Pancreas (tissue), 10 donors: ENCODE measurements around the gene PABPN1L. TPM values are rescaled to one million over a fixed set of nuclear protein-coding genes. Genes with fewer than 3 reads are reported as not detected.

Experiments
- ATAC-seq, 4 donors: fragments of 200-7000 bp; cut with Tn5 transposase; one replicate each; pipeline versions ENCODE4 v1.8.0 to v1.9.1; 2020; ENCODE audit warnings: mild to moderate bottlenecking in 4 of 4, moderate library complexity in 4 of 4
- DNase-seq, 6 donors: peaks; one replicate each; pipeline ENCODE4 v3.0.0-alpha.2; 2020
- FAIRE-seq: peaks from 2 replicates; lab custom pipeline; 2012; peaks lifted over from hg19 to GRCh38; lab: Jason Lieb, UNC
- H3K27ac ChIP-seq, 4 donors: fragments of 200-600 bp; sonication (generic); 1 replicate in 3 of 4; 2 replicates in 1 of 4; pipeline versions ENCODE4 v1.5.0 to v1.8.0; 2020
- H3K27me3 ChIP-seq, 4 donors: fragments of 200-600 bp; one replicate each; pipeline ENCODE4 v1.8.0; 2021
- H3K36me3 ChIP-seq, 3 donors: fragments of 200-600 bp; sonication (generic) in 1 of 3; one replicate each; pipeline versions ENCODE4 v1.5.0 to v1.8.0; 2020 to 2021
- H3K4me1 ChIP-seq, 3 donors: fragments of 200-600 bp; one replicate each; pipeline ENCODE4 v1.8.0; 2021
- H3K4me3 ChIP-seq, 4 donors: fragments of 200-600 bp; sonication (generic) in 2 of 4; one replicate each; pipeline versions ENCODE4 v1.5.0 to v1.8.0; 2020 to 2021
- H3K9me3 ChIP-seq, 4 donors: fragments of 200-600 bp; one replicate each; pipeline ENCODE4 v1.8.0; 2021
- WGBS, 2 donors: extraction: QIAGEN DNeasy Blood & Tissue Kit; methylation state at CpG; one replicate each; pipeline ENCODE4 v1.1.7; 2013; 5-methylcytosine and 5-hydroxymethylcytosine counted together
- intact Hi-C, 3 donors: fragments of 100-400 bp; cut with DNase I; formaldehyde crosslinking; loops; one replicate each; pipeline versions ENCODE4 v1.11.1 to v1.14.2; 2022
- polyA plus RNA-seq, 2 donors: library from polyadenylated mRNA; stranded (reverse); fragments of 200-250 nt; gene quantifications; one replicate each; pipeline ENCODE4 v1.2.3, GENCODE V29; 2013
- total RNA-seq, 6 donors: library from RNA; stranded (reverse); fragmentation: NEBNext Ultra II Directional in 4 of 6; extraction: Animal tissue kit (Norgen Biotek cat#: 25700) in 4 of 6; gene quantifications; one replicate each; pipeline versions ENCODE4 v1.2.1 to v1.2.4, GENCODE V29; 2021 to 2023
- TF ChIP-seq, protein P1 (sequence below), 4 donors: fragments of 200-600 bp; sonication (generic) in 3 of 4; IDR thresholded peaks; one replicate each; pipeline versions ENCODE4 v1.5.0 to v1.8.0; 2021; ENCODE audit warnings: antibody characterized with exemption in 4 of 4
- donor health status: healthy with polysubstance abuse.
- donor health status: DM: no; HTN: no; CAD: no; lungs with moderate emphysema.
- donor health status: DM: no; HTN: no; CAD: no.
- donor health status: control.
- donor health status: control.
- donor health status: Bipolar disorder and iron deficiency.
- donor health status: DM: yes; HTN: yes; CAD: no.
- donor health status: DM: no; HTN: no; CAD: no.
- donor health status: DM: no; HTN: no; CAD: no.
- donor health status: DM: yes; HTN: yes; CAD: no.

PABPN1L gene
- total and polyA plus RNA-seq, 8 donors, result 0.23 to 0.65 (median 0.35) TPM; not detected in 3

- Histone ChIP-seq H3K4me1 (no peaks in the 10 kb centered on the region), H3K4me3 (no peak overlapping the region), H3K36me3 (no peaks in the 10 kb centered on the region), H3K27ac (no peak overlapping the region), H3K9me3 (no peaks in the 10 kb centered on the region), H3K27me3 (no peaks in the 10 kb centered on the region)
- intact Hi-C loops, result no loop called here
- TF ChIP-seq, protein P1, sequence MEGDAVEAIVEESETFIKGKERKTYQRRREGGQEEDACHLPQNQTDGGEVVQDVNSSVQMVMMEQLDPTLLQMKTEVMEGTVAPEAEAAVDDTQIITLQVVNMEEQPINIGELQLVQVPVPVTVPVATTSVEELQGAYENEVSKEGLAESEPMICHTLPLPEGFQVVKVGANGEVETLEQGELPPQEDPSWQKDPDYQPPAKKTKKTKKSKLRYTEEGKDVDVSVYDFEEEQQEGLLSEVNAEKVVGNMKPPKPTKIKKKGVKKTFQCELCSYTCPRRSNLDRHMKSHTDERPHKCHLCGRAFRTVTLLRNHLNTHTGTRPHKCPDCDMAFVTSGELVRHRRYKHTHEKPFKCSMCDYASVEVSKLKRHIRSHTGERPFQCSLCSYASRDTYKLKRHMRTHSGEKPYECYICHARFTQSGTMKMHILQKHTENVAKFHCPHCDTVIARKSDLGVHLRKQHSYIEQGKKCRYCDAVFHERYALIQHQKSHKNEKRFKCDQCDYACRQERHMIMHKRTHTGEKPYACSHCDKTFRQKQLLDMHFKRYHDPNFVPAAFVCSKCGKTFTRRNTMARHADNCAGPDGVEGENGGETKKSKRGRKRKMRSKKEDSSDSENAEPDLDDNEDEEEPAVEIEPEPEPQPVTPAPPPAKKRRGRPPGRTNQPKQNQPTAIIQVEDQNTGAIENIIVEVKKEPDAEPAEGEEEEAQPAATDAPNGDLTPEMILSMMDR (IDR thresholded peaks at IDR 0.05), result no peak
- DNase-seq (peak in 1 of 6 donors; percentile 44), ATAC-seq (no peak), FAIRE-seq (no peak)
- 93% methylated on average over 20 of the region's 20 CpGs for WGBS, 2 donors
Measured at GRCh38 chr16:88843256-88843655, 23.2 kb downstream of the PABPN1L start.

- Histone ChIP-seq H3K4me1 (no peaks in the 10 kb centered on the region), H3K36me3 (no peaks in the 10 kb centered on the region), H3K4me3 (no peak overlapping the region), H3K9me3 (no peaks in the 10 kb centered on the region), H3K27ac (no peak overlapping the region), H3K27me3 (no peaks in the 10 kb centered on the region)
- intact Hi-C loops, result no loop called here
- FAIRE-seq, result no peak
- 94 to 95% methylated on average over 25 of the region's 25 CpGs for WGBS, 2 donors
- no peak for ATAC-seq
- DNase-seq, result peak in 1 of 6 donors; percentile 47
- TF ChIP-seq, protein P1 (IDR thresholded peaks at IDR 0.05), result no peak
Measured at GRCh38 chr16:88842806-88843205, 23.7 kb downstream of the PABPN1L start.

GRCh38 chr16:88842308-88842756 lies 24.1 kb downstream of the PABPN1L start:
- H3K27ac ChIP-seq, result no peak overlapping the region
- no peak for ATAC-seq
- no peak overlapping the region for H3K4me3 ChIP-seq
- intact Hi-C loops, result no loop called here
- H3K9me3 ChIP-seq, result no peaks in the 10 kb centered on the region
- H3K4me1 ChIP-seq, result no peaks in the 10 kb centered on the region
- 91 to 92% methylated on average over 15 of the region's 15 CpGs for WGBS, 2 donors
- peak in 1 of 6 donors; percentile 57 for DNase-seq
- TF ChIP-seq, protein P1 (IDR thresholded peaks at IDR 0.05), result no peak
- no peak for FAIRE-seq
- no peaks in the 10 kb centered on the region for H3K27me3 ChIP-seq
- no peaks in the 10 kb centered on the region for H3K36me3 ChIP-seq

DNA sequence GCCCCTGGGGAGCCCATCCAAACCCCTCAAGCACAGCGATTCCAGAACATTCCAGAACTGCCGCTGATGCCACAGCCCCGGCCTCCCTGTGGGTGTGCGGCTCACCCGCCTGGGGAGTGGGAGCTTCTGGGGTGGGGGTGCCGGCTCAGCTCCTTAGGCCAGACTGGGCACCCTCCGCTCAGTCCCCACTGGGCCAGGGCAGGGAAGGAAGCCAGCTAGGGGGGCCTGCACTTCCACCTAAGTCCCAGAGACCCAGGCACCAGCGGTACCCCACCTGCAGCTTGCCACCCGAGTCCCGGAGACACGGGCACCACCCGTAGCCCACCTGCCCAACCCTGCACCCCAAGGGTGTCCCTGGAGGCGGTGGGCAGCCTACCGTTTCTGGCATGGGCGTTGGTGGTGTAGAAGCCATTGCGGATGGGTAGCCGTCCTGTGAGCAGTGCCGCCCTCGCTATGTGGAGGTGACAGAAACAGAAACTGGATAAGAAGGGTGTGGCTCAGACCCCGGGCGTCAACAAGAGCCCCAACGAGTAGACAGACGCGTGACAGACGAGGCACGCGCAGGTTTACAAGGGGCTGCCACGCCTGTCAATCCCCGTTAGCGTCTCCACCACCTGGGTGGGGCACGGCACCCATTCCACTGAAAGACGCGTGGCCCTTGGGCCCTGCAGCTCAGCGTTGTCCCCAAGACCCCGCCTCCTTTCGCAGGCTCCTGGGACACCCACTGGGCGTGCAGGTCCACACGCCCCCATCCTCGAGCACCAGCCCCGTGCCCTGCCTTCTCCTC lies 24.7 kb downstream of the PABPN1L start:
- TF ChIP-seq, protein P1 (IDR thresholded peaks at IDR 0.05), result no peak
- ATAC-seq, result no peak
- intact Hi-C loops, result no loop called here
- Histone ChIP-seq H3K4me1 (no peaks in the 10 kb centered on the region), H3K27me3 (no peaks in the 10 kb centered on the region), H3K36me3 (no peaks in the 10 kb centered on the region), H3K9me3 (no peaks in the 10 kb centered on the region), H3K27ac (no peak overlapping the region), H3K4me3 (no peak overlapping the region)
- WGBS, 2 donors, result 91 to 92% methylated on average over 40 of the region's 40 CpGs
- no peak for FAIRE-seq
- DNase-seq, result peak in 1 of 6 donors; percentile 68
